ENCODE measurements around the gene SLC35E1.
"Not testable (repeated sequence)": the region's sequence is repeated elsewhere in the genome, so short reads cannot be mapped to it uniquely, and the experiment has no call there.

SLC35E1 gene

GRCh38 chr19:16524991-16525734, 47.1 kb downstream of the SLC35E1 start:
- FAIRE-seq (no peak), DNase-seq (ENCODE audit: low spot score) (no peak)

DNA sequence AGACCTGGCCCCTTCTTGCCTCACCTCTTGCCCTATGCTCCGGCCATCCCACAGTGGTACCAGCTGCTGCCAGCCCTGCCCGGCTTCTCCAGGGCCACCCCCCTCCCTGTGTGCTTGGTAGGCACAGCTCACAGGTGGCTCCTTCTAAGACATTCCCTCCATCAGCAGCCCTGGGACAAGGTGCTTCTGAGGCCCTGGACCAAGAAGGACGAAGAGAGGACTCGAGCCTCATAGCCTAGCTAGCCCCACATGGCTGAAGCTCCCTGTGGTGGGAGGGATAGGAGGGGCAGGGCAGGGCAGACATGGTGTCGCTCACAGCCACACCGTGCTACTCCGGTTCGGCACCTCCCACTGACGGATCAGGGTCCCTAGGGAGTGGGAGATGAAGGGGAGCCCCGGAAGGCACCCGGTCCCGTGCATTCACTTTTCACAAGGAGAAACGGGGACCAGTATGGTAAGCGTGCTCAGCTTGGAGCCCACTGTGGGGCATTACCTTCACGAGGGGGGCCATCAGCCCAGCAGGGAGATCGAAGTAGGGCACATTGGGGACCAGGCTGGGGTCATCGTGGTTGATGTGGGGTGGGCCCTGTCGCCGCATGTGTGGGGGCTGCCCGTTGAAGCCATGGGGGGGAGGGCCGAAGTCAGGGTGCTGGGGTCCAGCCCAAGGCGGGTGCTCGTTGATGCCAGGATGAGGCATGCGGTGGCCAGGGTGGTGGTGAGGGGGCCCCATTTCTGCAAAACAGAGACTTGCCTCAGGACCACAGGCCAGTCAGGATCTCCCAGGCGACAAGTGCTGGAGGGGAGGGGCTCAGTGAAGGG, 49.4 kb downstream of the SLC35E1 start:
- DNase-seq (ENCODE audit: low spot score) = no peak
- no peak for FAIRE-seq

DNA sequence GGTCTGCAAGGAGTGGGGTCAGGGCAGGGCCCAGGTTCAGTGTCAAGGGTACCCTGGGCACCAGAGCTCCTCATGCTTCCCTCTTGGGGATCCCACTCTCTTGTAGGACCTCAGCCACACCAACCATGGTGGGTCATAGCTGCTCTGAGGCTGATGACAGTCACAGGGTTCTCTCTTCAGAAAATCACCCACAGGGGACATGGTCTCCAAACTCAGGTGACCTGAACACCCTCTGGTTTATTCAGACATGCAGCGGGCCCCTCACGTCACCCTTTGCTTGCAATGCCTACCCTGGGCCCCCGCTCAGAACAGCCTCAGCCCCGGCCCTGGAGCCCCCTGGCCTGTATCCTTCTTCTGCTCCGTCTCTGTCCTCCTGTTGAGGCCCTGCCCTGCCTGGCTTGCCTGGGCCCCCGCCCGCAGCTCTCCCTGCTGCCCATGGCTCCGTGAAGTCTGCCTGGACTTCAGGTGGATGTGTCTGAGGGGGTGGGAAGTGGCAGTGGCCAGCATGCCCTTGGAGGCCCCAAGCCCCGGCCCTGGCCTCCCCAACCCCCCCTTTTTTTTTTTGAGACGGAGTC, 50.4 kb downstream of the SLC35E1 start:
- no peak for DNase-seq (ENCODE audit: low spot score)
- FAIRE-seq = no peak

DNA sequence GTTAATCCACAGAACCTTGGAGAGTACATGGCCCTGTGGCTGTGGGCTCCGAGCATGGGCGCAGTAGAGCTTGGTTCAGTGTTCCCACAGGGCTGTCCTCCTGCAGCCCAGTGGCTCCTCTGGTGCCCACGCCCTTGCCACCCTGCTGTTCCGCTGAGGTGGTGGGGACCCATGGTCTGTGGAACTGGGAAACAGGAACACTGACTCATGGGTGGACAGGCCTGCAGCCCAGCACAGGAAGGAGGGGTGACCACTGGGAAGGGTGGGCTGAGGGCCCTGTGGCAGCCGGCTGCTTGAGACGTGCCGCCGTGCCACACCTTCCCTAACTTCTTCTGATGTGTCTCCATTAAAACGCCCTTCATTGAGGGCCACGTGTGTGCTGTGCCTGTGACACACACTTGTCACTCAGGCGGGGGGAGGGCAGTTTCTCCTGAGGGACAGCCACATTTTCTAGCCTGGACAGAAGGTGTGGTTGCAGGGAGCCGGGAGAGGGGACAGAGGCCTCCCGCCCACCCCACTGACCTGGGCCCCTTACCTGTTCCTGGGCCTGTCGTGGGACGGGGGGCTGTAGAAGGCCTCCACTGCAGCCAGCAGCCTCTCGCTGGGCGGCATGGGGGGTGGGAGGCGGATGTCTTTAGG, 51.1 kb downstream of the SLC35E1 start:
- FAIRE-seq (no peak), DNase-seq (ENCODE audit: low spot score) (no peak)

DNA sequence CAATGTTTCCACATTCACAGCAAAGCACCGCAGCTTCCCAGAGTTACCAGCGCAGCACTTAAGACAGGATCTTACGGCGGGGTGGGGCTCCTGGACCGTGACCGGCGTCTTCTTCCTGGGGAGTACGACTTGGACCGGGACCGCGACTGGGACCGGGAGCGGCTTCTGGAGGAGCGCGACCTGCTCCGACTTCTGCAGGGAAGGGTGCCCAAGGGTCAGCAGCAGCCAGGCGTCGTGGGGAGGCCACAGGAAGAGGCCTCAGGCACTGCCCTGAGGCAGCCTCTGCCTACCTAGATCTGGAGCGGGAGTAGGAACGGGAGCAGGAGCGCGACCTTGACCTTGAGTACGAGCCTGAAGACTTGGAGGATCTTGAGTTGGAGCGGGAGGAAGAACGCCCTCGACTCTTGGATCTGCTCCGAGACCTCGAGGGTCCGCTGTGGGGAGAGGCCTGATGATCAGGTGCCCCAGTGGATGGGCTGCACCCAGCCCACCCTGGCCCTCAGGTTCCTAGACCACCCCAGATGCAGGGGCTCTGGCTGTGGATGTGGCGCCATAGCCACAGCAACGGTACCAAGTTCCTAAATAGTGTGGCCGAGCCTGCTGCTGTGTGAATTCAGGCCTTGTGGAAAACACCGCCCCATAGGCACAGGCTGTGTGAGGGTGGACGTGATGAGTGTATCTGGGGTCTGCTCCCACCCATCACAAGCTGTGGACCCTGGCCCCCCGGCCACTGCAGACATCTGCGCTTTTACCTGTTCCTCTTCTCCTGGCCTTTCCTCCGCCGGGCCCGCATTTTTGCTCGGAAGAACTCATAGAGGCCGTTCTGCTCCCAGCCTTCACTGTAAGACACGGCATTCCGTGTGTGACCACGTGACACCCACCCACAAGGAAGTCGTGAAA, 51.9 kb downstream of the SLC35E1 start:
- DNase-seq (ENCODE audit: low spot score) = no peak
- no peak for FAIRE-seq

GRCh38 chr19:16519230-16519687, 53.0 kb downstream of the SLC35E1 start:
- FAIRE-seq = no peak
- no peak for DNase-seq (ENCODE audit: low spot score)

DNA sequence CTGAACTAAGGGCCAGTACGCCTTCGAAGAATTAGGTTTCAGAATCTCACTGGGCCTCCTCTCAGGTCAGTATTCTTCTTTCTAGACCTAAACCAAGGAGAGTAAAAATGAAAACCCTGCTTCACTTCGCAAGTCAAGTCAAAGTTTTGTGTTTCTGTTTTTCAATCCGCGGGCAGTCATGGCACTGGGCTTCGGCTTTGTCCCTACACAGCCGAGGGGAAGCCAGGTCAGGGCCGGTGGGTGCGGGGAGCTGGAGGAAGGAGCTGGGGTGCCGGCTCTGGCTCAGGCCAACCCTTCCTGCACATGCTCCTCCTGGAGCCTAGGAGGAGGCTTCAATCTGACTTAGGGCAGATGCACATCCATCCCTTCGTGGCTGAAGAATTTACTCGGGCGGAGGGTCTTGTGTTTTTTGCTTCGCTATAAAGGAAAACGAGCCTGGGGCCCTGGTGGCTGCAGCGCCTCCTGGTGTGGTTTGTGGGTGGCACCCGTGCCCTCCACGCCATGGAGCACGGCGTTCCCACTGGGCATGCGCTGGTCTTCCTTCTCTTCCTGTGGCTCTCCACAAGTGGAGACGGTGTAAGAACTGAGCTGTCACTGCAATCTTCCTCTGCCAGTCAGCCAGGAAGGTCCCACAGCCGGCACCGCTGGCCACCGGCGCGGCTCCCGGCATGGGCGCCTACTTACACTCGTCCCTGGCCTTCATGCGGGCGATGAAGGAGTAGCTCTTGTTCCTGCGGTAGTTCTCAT, 53.6 kb downstream of the SLC35E1 start:
- FAIRE-seq (no peak), DNase-seq (ENCODE audit: low spot score) (no peak)

DNA sequence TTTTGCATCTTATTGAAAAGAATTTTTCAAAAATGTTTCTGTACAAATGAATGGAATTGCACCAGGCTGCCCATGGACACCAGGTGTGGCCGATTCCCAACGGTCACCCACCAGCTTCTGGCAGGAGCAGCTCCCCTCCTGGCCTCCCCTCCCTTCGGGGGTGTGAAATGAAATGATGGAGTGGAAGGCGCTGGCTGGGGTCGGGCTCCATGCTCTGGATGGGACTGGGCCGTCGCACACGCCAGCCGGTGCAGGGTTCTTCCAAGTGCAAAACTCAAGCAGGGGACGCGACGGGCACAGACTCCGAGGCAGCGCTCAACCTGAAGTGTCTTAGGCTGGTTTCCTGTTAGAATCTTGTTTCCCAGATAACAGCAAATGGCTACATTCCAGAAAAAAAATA, 54.2 kb downstream of the SLC35E1 start:
- no peak for DNase-seq (ENCODE audit: low spot score)
- no peak for FAIRE-seq

DNA sequence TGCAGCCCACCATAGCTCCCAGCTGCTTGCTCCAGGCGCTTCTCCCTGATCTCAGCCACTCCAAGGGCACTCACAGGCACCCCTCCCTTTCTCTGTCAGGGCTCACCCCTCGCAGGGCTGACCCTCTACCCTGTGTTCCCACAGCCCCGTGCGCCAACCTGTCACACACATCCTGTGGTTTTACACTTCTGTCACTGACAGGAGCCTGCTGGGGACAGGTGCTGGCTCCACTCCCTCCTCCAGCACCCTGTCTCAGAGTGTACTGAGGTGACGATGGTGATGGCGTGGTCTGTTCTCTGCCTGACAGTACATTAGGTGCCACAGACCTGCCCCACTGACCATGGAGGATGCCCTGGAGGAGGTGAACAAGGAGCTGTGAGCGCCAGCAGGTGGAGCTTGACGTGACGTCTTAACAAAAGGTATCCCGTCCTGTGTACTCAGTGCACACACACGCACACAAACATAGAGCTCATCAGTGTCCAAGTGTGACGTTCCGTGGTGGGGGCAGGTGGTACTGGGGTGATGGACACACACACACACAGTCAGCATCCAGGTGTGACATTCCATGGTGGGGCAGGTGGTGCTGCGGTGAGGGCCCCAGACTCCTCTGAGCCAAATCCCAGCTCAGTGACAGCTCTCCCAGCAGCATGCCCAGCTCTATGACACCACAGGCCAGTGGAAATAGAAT, 55.1 kb downstream of the SLC35E1 start:
- no peak for FAIRE-seq
- DNase-seq (ENCODE audit: low spot score) = no peak

DNA sequence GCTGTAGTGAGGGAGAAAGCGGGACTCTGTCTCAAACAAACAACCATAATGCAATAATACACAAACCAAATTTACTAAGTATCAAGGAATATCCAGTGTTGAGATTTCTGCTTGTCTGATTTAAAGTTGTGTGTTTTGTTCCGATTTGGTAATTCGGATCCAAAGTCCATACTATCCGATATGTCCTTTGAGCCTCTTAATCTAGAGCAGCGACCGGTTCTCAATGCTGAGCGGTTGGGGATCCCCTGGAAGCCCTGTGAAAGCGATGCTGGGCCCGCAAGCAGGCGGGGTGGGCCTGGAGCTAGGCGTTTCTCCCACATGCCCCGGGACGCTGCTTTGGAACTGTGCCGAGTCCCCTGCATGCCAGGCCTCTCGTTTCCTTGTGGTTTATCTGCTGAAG, 55.8 kb downstream of the SLC35E1 start:
- FAIRE-seq (no peak), DNase-seq (ENCODE audit: low spot score) (no peak)

GRCh38 chr19:16514383-16515019, 57.7 kb downstream of the SLC35E1 start:
- DNase-seq (ENCODE audit: low spot score) = no peak
- FAIRE-seq = no peak

- DNase-seq (ENCODE audit: low spot score); FAIRE-seq: not testable (repeated sequence)
Measured at GRCh38 chr19:16512611-16513010, 59.6 kb downstream of the SLC35E1 start.

- DNase-seq (ENCODE audit: low spot score) = no peak
- no peak for FAIRE-seq
Measured at GRCh38 chr19:16509141-16510061, 62.8 kb downstream of the SLC35E1 start.

GRCh38 chr19:16508546-16508945, 63.7 kb downstream of the SLC35E1 start:
- FAIRE-seq (no peak), DNase-seq (ENCODE audit: low spot score) (no peak)

DNA sequence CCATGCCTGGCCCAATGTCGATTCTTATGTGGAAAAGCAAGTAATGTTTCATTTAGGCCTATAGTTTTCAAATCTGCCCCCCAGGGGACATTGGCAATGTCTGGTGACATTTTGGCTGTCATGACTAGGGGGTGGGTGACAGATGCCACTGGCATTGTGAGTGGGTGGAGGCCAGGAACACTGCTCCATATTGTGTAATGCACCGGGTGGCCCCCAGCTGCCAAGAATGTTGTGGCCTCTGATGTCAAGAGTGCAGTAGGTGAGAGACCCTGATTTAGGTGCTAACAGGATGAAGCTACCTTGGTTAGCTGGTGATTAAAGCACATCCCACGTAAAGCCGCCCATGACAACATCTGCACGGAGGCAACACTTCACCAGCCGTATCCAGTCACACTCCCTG, 65.3 kb downstream of the SLC35E1 start:
- no peak for DNase-seq (ENCODE audit: low spot score)
- FAIRE-seq = no peak

DNA sequence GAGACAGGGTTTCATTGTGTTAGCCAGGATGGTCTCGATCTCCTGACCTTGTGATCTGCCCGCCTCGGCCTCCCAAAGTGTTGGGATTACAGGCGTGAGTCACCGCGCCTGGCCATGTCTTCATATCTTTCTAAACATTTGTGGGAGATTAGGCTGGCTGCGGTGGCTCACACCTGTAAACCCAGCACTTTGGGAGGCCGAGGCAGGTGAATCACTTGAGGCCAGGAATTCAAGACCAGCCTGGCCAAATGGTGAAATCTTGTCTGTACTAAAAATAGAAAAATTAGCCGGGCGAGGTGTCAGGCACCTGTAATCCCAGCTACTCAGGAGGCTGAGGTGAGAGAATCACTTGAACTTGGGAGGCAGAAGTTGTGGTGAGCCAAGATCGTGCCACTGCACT, 66.1 kb downstream of the SLC35E1 start:
- not testable (repeated sequence) for FAIRE-seq; DNase-seq (ENCODE audit: low spot score)

- FAIRE-seq (no peak), DNase-seq (ENCODE audit: low spot score) (no peak)
Measured at GRCh38 chr19:16504271-16504670, 67.9 kb downstream of the SLC35E1 start.

Data from RCC 7860 (cell line).